SK-MEL-5 (cell line): ENCODE data around the gene SCG5. TPM values are rescaled to one million over a fixed set of nuclear protein-coding genes. Genes with fewer than 3 reads are reported as not detected.
A peak's percentile ranks its signal among the peaks of the same experiment; 100 is the strongest.
"Not testable (repeated sequence)": the region's sequence is repeated elsewhere in the genome, so short reads cannot be mapped to it uniquely, and the experiment has no call there.

Experiments
- DNase-seq: peaks from one replicate; pipeline ENCODE4 v3.0.0-alpha.2; 2016; ENCODE audit warnings: low read depth, low spot score
- in situ Hi-C: cut with HindIII; loops from 2 replicates; pipeline ENCODE4 v1.10.0; 2016; ENCODE audit warnings: low sequenced_read_pairs, high pct_unique_total_duplicates, low pct_unique_long_range_greater_than_20kb
- polyA plus RNA-seq, 2 experiments: library from polyadenylated mRNA; depleted of rRNA; stranded (reverse); fragments of >200 nt; gene quantifications; 2 replicates each; pipeline ENCODE4 v1.2.3, GENCODE V29; 2015
- total RNA-seq: library from RNA; depleted of rRNA; stranded (reverse); fragments of >200 nt; shearing (Covaris generic); gene quantifications from 2 replicates; pipeline ENCODE4 v1.2.3, GENCODE V29; 2014; rRNA removed

The SCG5 gene, protein sequence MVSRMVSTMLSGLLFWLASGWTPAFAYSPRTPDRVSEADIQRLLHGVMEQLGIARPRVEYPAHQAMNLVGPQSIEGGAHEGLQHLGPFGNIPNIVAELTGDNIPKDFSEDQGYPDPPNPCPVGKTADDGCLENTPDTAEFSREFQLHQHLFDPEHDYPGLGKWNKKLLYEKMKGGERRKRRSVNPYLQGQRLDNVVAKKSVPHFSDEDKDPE
- total RNA-seq, result 1.3 TPM in 1 of 2 replicates, not detected in the other
- polyA plus RNA-seq (2015; cell fraction: cytosol; rRNA removed), result 0.35 TPM in 1 of 2 replicates, not detected in the other
- 0.35 TPM in 1 of 2 replicates, not detected in the other for polyA plus RNA-seq (2015; cell fraction: nucleus; rRNA removed)

DNA sequence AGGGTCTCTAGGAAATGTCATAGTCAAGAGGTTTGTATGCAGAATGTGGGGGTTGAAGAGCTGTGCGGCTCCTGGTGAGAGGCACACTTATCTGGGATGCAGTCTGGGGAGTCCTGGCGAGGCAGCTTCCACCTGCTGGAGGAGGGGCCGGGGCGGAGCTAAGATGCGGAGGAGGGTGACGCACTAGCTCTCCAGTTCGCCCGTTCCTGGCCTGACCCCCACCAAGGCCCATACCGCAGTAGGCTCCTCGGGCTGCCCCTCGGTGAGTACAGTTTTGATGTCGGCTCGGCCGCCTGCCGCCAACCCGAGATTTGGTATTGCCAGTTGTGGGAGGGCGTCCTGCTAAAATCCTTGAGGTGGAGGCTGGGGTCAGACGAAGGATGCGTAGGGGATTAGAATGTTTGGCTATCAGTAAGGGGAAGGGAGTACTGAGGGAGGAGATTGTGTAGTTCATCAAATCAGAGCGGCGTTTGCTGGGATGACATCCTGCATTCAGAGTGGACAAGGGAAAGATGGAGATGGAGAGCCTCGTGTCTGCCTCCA, at the start of gene SCG5:
Gene SCG5 (plus strand): TSS at position 194 of the 543 bp plus-strand sequence. CDS start 1,883 bp downstream, outside the sequence.
- no peak for DNase-seq
- in situ Hi-C loops, result no loop called here

DNA sequence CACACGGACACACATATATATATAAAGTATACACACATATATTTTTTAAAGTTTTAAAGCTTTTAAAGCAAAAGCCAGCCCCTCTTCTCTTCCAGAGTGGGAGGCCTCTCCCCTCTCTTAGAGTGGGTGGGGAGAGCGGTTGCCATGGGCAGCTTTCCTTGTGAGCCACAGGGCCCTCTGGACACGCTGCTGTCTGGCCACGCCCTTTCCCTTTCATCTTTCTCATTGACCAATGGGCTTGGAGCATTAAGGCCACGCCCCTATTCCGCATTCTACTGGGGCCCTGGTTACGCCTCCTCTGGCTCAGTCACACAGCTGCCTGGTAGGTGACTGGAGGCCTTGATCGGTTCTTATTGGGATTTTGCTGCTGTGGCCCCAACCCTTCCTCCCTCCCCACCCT, 48.4 kb upstream of the SCG5 start, which contains the start of gene GOLGA8N:
Gene GOLGA8N (plus strand): TSS at position 306 of the 400 bp plus-strand sequence.
- DNase-seq, in situ Hi-C loops: not testable (repeated sequence)

DNA sequence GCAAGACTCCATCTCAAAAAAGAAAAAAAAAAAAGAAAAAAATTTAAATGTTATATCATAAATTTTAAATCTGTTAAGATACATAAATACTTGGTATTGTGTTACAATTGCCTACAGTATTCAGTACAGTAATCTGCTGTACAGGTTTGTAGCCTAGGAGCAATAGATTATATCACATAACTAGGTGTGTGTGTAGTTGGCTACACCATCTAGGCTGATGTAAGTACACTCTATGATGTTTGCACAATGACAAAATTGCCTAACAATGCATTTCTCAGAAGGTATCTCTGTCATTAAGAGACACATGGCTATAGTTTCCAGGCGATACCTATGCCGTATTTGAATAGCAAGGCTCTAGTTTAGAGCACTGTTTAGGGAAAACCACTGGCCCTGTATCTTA, 32.0 kb upstream of the SCG5 start:
- in situ Hi-C loops, DNase-seq: not testable (repeated sequence)

GRCh38 chr15:32610719-32611118, 30.8 kb upstream of the SCG5 start:
- DNase-seq, result peak; percentile 47
- in situ Hi-C loops, result not testable (repeated sequence)

DNA sequence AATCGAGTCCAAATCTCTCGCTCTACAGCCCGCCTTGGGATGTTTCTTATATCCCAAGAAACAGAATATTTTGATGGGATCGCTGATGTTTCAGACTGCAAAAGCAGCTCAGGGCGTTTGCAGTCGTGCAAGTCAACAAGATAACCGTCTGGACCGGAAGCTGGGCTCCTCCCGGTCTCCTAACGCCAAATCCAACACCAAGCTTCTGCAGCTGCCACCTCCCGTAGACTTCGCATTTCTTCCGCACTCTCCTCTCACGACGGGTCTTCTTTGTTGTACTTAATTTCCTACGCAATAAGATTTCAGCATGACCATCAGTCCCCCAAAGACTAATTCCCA, 26.8 kb upstream of the SCG5 start:
- in situ Hi-C loops, DNase-seq: not testable (repeated sequence)

DNA sequence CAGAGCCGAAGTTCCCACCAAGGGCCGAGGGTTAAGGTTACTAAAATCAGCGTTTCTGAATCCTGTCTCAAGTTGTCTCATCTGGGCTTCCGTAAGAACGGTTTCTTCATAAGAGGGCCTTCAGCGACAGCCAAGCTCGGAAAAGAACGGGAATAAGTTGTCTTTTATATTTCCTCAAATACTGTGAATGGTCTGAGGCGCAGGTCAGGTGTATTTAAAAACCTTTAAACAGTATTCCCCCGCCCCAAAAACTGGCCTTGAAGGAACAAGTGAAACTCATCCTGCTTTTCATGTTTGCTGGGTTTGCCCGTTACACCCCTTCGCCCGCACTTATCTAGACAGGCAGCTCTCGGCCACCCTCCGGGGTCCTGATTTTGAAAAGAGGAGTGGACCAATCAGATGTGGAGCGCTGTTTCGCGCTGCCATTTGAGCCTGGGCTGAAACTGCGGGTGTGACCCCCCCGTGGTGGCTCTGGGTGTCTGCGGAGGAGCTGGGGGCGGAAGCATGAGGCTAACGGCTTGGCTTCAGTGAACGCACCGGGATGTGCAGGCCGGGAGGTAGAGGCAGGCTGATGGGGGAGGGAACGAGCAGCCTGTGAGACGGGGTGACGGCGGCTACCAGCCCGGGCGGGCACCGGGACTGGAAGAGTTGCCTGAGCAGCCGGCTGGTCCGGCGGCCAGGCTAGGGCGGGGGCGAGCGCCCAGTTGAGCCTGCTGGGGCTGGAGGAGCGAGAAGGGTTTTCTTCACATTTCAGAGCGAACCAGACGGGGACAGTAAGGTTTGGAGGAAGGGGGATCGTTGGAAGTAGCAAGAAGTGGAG, 26.2 kb upstream of the SCG5 start, which contains the start of gene ARHGAP11A:
Gene ARHGAP11A (plus strand): TSS at position 454 of the 820 bp plus-strand sequence. CDS start 708 bp downstream, outside the sequence.
- in situ Hi-C loops, result not testable (repeated sequence)
- peak; percentile 92 for DNase-seq

DNA sequence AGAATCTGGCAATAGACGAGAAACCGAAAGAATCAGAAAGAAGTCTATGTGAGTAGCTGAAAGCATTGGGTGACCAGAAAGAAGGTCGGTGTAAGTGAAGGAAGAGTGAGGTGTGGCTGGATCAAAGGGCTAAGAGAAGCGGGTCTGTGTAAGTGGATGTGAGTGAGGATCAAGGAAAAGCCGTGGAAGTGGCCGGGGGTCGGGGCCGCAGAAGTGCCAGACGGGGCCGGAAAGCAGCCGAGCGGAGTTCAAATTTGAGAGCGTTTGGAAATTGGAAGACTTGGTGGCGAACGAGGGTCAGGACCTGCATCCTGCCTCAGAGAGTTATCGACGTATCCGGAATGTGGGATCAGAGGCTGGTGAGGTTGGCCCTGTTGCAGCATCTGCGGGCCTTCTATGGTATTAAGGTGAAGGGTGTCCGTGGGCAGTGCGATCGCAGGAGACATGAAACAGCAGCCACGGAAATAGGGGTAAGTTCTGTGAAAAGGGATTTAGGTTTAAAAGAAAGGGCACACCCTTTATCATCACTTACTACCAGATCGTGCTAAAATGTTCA, 25.6 kb upstream of the SCG5 start:
- in situ Hi-C loops, DNase-seq: not testable (repeated sequence)

GRCh38 chr15:32636410-32636809, 5.1 kb upstream of the SCG5 start:
- no peak for DNase-seq
- in situ Hi-C loops, result no loop called here

- no peak for DNase-seq
- in situ Hi-C loops, result no loop called here
Measured at GRCh38 chr15:32636908-32637567, 4.5 kb upstream of the SCG5 start.

- no peak for DNase-seq
- in situ Hi-C loops, result no loop called here
Measured at GRCh38 chr15:32637704-32638103, 3.8 kb upstream of the SCG5 start.

DNA sequence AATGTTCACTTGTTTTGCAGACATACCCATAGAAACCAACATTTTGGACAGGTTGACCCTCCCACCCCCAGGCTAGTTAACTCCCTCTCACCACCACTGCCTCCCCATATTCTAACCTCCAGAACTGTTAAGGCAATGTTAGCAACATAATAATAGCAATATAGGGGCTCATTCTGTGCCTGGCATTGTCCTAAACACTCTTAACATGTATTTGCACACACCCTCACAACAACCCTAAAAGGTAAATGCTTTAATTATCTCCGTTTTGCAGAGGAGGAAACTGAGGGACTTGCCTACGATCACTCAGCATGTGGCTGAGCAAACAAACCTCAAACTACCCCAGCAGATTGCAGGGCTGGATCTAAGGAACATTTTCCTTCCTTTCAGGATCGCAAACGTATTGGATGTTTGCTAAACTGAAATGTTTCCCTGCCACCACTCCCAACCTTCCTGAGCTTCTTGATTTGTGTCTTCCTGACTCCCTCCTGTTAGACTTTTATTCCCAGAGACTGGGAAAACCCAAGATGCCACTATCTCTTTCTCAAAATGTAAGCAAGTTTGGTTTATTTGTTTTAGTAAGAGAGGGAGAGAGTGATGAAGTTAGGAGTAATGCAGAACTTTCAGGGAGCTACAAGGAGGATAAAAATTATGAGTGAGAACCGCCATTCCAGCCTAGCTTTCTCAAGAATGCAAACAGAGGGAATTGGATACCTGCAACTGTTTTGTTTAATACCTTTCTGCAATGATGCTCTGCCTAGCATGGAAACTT, 1.3 kb downstream of the SCG5 start:
- no peak for DNase-seq
- in situ Hi-C loops, result no loop called here

GRCh38 chr15:32643907-32644445, 2.5 kb downstream of the SCG5 start:
- in situ Hi-C loops, result no loop called here
- no peak for DNase-seq

DNA sequence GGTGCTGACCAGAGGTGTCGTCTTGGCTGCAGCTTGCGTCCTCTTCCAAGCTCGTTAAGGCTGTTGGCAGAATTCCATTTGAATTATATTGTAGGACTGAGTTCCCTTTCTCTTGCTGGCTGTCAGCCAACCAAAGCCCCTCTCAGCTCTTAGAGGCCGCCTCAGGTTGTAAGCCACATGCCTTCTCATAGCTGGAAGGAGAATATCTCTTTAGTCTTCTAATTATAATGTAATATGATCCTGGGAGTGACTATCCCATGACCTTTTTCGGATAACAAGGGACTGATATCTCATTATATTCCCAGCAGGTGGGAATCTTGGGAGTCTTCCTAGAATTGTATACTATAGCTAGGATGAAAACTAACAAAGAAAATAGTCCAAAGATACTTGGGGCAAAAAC, 4.8 kb downstream of the SCG5 start:
- DNase-seq, result no peak
- in situ Hi-C loops, result no loop called here

GRCh38 chr15:32649342-32649741, 7.8 kb downstream of the SCG5 start:
- in situ Hi-C loops, result no loop called here
- peak; percentile 70 for DNase-seq

GRCh38 chr15:32651229-32651837, 9.8 kb downstream of the SCG5 start:
- DNase-seq, result peak; percentile 83
- in situ Hi-C loops, result no loop called here

DNA sequence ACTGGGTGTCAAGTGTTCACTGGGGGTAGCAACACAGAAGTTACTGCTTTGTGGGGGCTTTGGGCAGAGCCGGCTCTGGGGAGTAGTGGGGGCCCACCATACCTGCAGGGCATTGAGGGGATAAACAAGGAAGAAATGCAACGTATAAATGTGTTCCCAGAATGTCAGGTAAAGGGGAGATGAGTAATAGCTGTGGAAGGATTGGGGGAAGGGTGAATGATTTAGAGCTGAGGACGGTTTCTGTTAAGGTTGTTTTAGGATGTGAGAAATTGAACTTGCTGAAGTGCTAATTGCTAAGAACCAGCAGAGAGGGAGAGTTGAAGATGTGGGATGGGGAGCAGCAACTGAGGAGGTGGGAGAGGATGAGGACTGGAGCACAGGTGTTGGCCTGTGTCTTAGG, 10.7 kb downstream of the SCG5 start:
- in situ Hi-C loops, result no loop called here
- DNase-seq, result no peak
